NCI-H748 (cell line): Measurements from ENCODE around the gene CDH24.

Experiments used
- DNase-seq: peaks from one replicate; lab custom pipeline; 2025; ENCODE audit not compliant: unreplicated experiment; lab: John Stamatoyannopoulos, UW

Gene CDH24

GRCh38 chr14:23045419-23046357, 11.6 kb downstream of the CDH24 start:
- no peak for DNase-seq

GRCh38 chr14:23044840-23045239, 12.5 kb downstream of the CDH24 start:
- DNase-seq = no peak

DNA sequence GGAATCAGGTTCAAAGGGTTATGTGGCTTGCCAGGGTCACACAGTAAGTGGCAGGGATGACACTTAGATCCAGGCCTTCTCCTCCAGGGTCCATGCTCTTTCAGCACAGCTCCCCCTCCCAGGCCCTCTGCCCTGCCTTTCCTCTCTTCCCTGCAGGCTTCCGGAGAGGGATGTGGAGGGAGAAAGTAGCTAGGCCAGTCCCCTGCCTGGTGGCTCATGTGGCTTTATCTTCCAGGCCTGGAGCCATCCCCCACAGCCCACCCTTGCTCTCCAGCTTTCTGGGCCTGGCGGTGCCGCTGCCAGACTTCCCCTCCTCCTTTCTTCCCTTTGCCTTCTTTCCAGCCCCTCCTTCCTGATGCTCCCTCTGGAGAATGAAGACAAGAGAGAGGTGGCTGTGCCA, 13.6 kb downstream of the CDH24 start:
- no peak for DNase-seq

- no peak for DNase-seq
Measured at GRCh38 chr14:23043145-23043544, 14.2 kb downstream of the CDH24 start.

DNA sequence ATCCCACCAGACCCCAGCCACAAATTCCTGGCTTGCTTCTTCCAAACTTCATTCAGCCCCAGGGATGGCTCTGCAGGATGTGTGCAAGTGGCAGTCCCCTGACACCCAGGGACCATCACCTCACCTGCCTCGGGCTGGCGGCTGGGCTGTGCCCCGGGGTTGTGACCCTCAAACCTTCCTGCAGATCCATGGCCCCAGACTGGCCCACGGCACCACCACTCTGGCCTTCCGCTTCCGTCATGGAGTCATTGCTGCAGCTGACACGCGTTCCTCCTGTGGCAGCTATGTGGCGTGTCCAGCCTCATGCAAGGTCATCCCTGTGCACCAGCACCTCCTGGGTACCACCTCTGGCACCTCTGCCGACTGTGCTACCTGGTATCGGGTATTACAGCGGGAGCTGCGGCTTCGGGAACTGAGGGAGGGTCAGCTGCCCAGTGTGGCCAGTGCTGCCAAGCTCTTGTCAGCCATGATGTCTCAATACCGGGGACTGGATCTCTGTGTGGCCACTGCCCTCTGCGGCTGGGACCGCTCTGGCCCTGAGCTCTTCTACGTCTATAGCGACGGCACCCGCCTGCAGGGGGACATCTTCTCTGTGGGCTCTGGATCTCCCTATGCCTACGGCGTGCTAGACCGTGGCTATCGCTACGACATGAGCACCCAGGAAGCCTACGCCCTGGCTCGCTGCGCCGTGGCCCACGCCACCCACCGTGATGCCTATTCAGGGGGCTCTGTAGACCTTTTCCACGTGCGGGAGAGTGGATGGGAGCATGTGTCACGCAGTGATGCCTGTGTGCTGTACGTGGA, 15.0 kb downstream of the CDH24 start, which contains the start of gene PSMB11:
Gene PSMB11 (plus strand): TSS at position 51 of the 804 bp plus-strand sequence. CDS start 14 bp downstream, at position 65.
- no peak for DNase-seq

DNA sequence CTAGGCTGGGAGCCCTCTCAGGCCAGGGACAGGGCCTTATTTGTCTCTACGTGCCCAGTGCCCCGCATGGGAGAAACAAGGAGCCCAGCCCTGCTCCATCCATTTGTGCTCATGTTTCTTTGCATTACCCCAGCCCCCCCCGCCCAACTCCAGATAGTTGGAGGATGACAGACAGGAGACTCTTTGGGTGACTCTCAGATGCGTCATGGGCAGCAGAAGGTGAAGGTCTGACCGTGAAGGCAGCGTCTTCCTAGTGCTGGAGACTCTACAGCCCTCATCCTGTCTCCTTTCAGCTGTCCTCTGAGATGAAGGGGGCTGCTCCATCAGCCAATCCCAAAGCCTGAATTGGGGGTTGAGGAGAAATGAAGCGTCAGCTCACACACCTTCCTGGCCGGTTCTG, 15.6 kb downstream of the CDH24 start:
- DNase-seq = no peak

DNA sequence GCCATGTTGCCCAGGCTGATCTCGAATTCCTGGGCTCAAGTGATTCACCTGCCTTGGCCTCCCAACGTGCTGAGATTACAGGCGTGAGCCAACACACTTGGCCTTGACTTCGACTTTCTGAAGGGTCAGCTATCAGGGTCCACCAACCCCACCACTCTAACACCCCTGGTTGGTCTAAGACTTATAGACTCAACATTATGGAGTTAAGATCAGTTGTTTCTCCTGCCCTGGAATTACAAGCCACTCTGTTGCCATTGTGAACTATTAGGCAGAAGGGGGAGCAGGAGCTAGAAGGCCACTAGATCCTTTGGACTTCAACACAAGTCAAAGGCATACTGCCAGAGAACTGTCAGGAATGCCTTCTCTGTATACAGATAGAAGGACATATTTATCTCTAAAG, 17.2 kb downstream of the CDH24 start:
- no peak for DNase-seq

DNA sequence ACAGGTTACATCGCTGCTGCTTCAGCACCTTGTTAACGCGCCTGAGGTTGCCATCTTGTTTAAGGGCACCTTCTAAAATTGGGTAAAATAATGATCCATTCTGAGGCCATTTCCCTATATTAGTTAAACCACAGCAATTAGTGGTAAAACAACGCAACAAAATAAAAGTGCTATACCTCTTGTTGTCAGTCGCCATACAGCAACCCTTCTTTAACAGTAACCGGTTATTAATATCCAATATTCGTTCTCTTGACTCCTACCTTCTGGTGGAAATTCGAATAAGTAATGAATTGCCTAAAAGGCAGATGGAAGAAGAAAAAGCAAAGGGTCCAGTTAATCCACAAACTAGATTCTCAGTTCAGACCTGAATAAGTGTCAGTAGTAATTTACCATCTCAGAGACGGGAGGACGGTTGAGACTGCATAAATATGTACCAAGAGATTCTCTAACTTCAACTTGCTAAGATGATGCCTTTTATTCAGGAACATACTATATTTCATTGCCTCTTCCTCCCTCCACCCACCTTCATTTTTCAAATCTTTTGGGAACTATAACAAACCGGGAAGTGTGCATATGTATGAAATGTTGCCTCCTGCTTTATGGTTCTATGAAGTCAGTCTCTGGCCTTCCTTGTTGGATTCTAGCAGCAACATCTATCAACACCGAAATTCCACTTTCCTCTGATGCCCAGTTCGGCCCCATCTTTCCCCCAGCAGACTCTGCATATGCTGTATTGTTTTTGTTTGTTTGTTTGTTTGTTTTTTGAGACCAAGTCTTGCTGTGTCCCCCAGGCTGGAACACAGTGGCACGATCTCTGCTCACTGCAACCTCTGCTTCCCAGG, 21.8 kb downstream of the CDH24 start:
- DNase-seq = no peak

GRCh38 chr14:23034498-23035302, 22.6 kb downstream of the CDH24 start, which contains the start of gene PSMB5:
PSMB5 (minus strand) TSS chr14:23034900; CDS start chr14:23034881, 19 bp downstream.
- no peak for DNase-seq

DNA sequence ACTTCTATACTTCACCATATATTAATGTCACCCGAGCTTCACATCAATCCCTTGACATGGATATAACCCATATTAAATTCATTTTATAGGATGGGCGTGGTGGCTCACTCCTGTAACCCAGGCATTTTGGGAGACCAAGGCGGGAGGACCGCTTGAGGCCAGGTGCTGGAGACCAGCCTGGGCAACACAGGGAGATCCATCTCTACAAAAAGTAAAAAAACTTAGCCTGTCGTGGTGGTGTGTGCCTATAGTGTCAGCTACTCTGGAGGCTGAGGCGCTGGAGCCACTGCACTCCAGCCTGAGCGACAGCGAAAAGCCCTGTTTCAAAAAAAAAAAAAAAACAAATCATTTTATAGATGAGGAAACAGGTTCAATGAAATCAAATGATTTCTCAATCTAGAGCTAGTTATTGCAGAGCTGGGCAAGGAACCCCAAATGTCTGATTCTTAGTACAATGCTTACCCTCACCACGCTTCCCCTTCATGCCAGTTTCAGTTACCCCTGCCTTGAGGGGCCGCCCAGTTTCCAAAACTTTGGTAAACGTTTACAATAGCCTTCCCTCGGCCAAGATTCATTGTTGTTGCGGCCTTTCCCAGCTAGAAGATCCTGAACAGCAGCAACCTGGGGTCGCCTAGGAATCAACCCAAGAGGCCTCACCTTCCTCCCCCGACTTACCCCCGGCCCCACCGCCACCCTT, 23.4 kb downstream of the CDH24 start:
- DNase-seq = no peak

- DNase-seq = no peak
Measured at GRCh38 chr14:23033251-23033727, 24.0 kb downstream of the CDH24 start.

DNA sequence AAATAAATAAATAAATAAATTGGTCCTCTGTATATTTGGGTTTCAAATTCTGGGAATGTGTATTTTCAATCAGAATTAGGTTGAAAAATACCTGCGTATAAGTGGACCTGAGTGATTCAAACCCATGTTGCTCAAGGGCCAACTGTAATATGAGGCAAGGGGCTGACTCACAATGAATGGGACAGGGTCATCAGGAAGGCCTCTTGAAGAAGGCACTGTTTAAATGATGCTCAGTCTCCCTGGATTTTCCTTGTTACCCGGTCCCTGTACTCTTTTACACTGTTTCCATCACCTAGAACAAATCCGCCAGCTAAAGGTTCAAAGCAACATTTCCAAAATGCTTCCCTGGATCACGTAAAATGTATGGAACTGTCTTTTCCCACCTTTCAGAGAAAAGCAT, 26.4 kb downstream of the CDH24 start:
- DNase-seq = no peak

- DNase-seq = no peak
Measured at GRCh38 chr14:23028799-23029198, 28.5 kb downstream of the CDH24 start.

DNA sequence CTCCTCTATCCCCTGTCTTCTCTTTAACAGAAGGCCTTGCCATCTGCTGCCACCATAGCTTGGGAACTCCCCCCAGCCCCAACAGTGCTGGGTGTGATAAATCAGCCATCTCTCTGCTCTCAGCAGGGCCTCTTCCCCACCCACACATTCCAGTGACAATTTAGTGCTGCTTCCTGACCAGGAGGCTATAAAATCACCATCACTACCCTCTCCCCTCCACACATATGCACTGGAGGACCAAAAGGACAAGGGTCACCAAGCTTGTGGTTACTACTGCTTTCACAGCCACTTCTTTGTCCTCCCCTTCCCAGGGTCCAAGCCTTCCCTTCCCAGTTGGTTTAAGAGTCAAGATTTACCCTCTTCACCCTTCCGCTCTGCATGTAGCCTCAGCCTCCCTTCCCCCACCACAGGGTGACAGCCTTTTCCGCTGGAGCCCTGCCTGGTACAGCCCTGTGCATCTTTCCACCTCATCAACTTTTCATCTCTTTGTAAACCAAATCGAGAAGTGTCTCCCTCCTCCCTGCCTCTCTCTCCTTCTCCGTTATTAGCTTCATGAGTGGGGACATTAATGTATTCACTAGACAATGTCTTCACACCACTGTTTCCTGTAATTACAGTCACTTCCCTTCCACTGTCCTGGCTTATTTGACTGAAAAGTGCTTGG, 32.0 kb downstream of the CDH24 start:
- DNase-seq = no peak

DNA sequence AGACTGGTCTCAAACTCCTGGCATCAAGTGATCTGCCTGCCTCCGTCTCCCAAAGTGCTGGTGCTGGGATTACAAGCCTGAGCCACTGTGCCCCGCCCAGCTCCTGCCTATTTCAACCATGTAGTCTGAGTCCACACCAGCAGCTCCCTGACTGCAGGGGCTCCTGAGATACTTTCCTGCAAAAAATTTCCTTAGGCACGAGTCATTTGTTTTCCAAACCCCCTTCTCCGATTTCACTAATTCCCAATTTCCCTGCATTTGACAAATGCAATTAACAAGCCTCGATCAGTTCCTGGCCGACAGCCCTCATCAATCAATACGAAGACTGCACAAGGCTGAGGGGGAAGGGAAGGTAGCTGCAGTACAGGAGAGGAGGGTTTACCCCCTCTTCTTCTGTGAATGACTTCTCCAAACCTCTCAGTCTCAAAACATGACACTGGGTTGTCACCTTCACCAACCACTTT, 32.7 kb downstream of the CDH24 start:
- no peak for DNase-seq

DNA sequence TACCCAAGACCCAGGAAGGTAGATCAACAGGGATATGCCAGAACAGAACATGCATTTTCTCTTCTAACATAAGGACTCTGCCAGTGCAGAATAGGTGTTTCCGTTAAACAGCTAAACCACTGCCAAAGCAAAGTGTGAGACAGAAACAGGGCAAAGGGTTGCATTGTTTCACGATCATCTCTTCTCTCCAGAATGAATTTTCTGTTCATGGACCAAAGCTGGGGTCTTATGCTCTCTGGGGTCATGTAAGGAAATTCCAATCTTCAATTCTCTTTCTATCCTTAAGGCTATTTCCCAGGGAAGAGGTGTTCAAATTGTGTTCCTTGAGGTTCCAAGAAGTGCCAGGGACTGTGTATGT, 33.5 kb downstream of the CDH24 start:
- no peak for DNase-seq

GRCh38 chr14:23023022-23023794, 34.1 kb downstream of the CDH24 start:
- no peak for DNase-seq

DNA sequence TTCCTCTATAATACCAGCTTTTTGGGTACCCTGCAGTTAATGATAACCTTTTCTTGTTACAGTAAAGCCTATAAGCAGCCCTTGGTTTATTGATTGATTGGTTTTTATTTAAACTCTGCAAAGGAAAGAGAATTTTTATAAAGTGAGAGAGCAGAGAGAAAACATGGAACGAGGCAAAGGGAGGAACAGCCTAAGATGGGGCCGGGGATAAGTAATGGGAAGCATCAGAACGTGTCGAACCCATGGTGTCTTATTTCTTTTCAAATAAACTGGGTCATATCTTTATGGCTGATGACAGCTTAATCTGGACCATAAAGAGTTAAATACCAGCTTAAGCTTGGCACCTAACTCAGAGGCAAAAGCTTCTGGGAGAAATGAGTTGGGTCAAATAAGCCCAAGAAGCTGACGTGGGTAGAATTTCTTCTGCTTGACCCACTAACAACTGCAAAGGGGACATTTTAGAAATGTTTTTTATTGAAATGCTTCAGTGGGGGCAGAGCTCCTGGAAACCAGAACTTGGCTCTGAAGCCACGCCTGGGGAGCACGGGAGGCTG, 35.4 kb downstream of the CDH24 start:
- DNase-seq = no peak
